SK-N-MC (cell line): ENCODE results near the gene AVPR2.

Experiments used
- EZH2 ChIP-seq: fragments of 200-600 bp; sonication (generic); IDR thresholded peaks from one replicate; pipeline ENCODE4 v1.6.1; 2017; ENCODE audit warnings: antibody characterized with exemption
- FOXP2 ChIP-seq: optimal IDR thresholded peaks from 2 replicates; pipeline ENCODE3; 2011; ENCODE audit warnings: mild to moderate bottlenecking, moderate library complexity; ENCODE audit not compliant: insufficient read depth; ENCODE audit errors: extremely low read length, control extremely low read depth
- POLR2AphosphoS5 ChIP-seq: IDR thresholded peaks from 2 replicates; pipeline ENCODE4 v1.6.1; 2012; ENCODE audit warnings: mild to moderate bottlenecking, low read depth, low read length, borderline replicate concordance

- TF ChIP-seq POLR2AphosphoS5 = no peak
- no peak for TF ChIP-seq EZH2
- no peak for TF ChIP-seq FOXP2
These were observed 38.0 kb upstream of the AVPR2 start for GRCh38 chrX:153866302-153867019.
